Ascending aorta (tissue), 2 donors: ENCODE measurements around the gene RNF213. TPM values are rescaled to one million over a fixed set of nuclear protein-coding genes. Genes with fewer than 3 reads are reported as not detected.

Experiments used
- DNase-seq, 2 donors: peaks; one replicate each; pipeline ENCODE4 v3.0.0-alpha.2; 2019; ENCODE audit warnings: low spot score in 2 of 2
- H3K27ac ChIP-seq, 2 donors: fragments of 200-600 bp; sonication (generic); one replicate each; pipeline ENCODE4 v1.5.1; 2016 to 2017; ENCODE audit warnings: mild to moderate bottlenecking in 1 of 2
- H3K27me3 ChIP-seq: fragments of 200-600 bp; sonication (generic); one replicate; pipeline ENCODE4 v1.5.1; 2017
- H3K36me3 ChIP-seq, 2 donors: fragments of 200-600 bp; sonication (generic); one replicate each; pipeline ENCODE4 v1.5.1; 2016
- H3K4me1 ChIP-seq, 2 donors: fragments of 200-600 bp; sonication (generic); one replicate each; pipeline ENCODE4 v1.5.1; 2016 to 2017; ENCODE audit warnings: mild to moderate bottlenecking in 1 of 2
- H3K4me3 ChIP-seq, 2 donors: fragments of 200-600 bp; sonication (generic); one replicate each; pipeline ENCODE4 v1.5.1; 2016 to 2017; ENCODE audit warnings: mild to moderate bottlenecking in 1 of 2
- H3K9me3 ChIP-seq, 2 donors: fragments of 200-600 bp; sonication (generic); one replicate each; pipeline ENCODE4 v1.5.1; 2016
- CTCF ChIP-seq, 3 experiments: fragments of 200-600 bp in 2 of 3; fragments of 450-650 bp in 1 of 3; sonication (generic) in 2 of 3; IDR thresholded peaks; one replicate each; pipeline ENCODE4 v1.5.1; 2016 to 2019; ENCODE audit warnings: antibody characterized with exemption in 3 of 3, mild to moderate bottlenecking in 1 of 3, moderate library complexity in 1 of 3
- intact Hi-C: fragments of 100-400 bp; cut with DNase I; formaldehyde crosslinking; loops from one replicate; pipeline ENCODE4 v1.15.1; 2023
- total RNA-seq: library from RNA; depleted of rRNA; stranded (reverse); fragments of >200 nt; gene quantifications from one replicate; pipeline ENCODE4 v1.1.0, GENCODE V29; 2016

Gene RNF213
- total RNA-seq, 1 donor from 2014 or later: 155 TPM

GRCh38 chr17:80415626-80416137 is 155.0 kb downstream of the RNF213 start:
- intact Hi-C loops: loop anchor here (1.0 to 10.0 kb wide), 5 partner anchors 39 to 679 kb away; partner anchors contain the start of genes CHMP6, EIF4A3 and RPTOR

DNA sequence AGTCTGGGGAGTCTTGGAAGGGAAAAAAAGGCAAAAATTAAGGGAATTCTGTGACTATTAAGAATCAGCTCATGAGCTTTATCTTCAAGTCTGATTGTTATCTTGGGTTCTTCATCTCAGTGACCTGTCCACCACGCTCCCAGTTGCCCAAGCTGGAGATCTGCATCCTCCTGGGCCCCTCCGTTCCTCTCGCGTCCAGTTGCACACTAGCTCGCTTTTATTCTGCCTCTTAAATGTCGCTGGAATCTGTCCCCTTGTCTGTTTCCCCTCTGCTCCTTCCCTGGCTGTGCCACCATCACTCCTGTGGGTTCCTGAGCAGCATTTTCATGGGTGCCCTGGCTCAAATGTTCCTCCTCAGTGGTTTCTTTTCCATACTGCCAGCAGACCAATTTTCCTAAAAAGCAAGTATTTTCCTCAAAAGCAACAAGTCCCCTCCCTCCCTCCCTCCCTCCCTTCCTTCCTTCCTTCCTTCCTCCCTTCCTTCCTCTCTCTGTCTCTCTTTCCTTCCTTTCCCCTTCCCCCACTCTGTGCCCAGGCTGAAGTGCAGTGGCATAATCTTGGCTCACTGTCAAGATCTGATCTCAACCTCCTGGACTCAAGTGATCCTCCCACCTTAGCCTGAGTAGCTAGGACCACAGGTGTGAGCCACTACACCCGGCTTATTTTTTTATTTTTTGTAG is 155.7 kb downstream of the RNF213 start:
- H3K27ac ChIP-seq: no peak overlapping the region
- peak overlapping the region in 1 of 2 donors; percentile 93 for H3K4me3 ChIP-seq
- no peaks in the 10 kb centered on the region for H3K27me3 ChIP-seq
- H3K4me1 ChIP-seq: peaks cover 4 to 17% of the 10 kb centered on the region in 2 donors
- intact Hi-C loops: loop anchor here (5.0 to 10.0 kb wide), 4 partner anchors 128 to 678 kb away; partner anchors contain the start of genes CHMP6, EIF4A3 and RPTOR
- H3K36me3 ChIP-seq: no peaks in the 10 kb centered on the region
- H3K9me3 ChIP-seq: no peaks in the 10 kb centered on the region
- no peak for TF ChIP-seq CTCF (IDR thresholded peaks at IDR 0.05)
- no peak for DNase-seq

More at GRCh38 chr17:80415626-80416137, 155.0 kb downstream of the RNF213 start:
- DNase-seq: no peak
- H3K36me3 ChIP-seq: no peaks in the 10 kb centered on the region
- peak overlapping the region; percentile 93 to 98 for H3K4me3 ChIP-seq
- H3K27ac ChIP-seq: peak overlapping the region; percentile 91 to 98
- no peaks in the 10 kb centered on the region for H3K9me3 ChIP-seq
- H3K4me1 ChIP-seq: peaks cover 4 to 17% of the 10 kb centered on the region in 2 donors
- TF ChIP-seq CTCF (IDR thresholded peaks at IDR 0.05): no peak
- H3K27me3 ChIP-seq: no peaks in the 10 kb centered on the region

GRCh38 chr17:80416940-80417293 is 156.3 kb downstream of the RNF213 start:
- no peak for DNase-seq
- intact Hi-C loops: loop anchor here (5.0 to 10.0 kb wide), 4 partner anchors 128 to 678 kb away; partner anchors contain the start of genes CHMP6, EIF4A3 and RPTOR

GRCh38 chr17:80418589-80418988 is 157.9 kb downstream of the RNF213 start:
- no peaks in the 10 kb centered on the region for H3K9me3 ChIP-seq
- no peaks in the 10 kb centered on the region for H3K27me3 ChIP-seq
- DNase-seq: no peak
- H3K4me1 ChIP-seq: peaks cover 4 to 20% of the 10 kb centered on the region in 2 donors
- no peak overlapping the region for H3K4me3 ChIP-seq
- no peak for TF ChIP-seq CTCF (IDR thresholded peaks at IDR 0.05)
- intact Hi-C loops: loop anchor here (5.0 to 10.0 kb wide), 4 partner anchors 126 to 676 kb away; partner anchors contain the start of genes CHMP6, EIF4A3 and RPTOR
- H3K36me3 ChIP-seq: no peaks in the 10 kb centered on the region
- H3K27ac ChIP-seq: no peak overlapping the region

More at GRCh38 chr17:80416940-80417293, 156.3 kb downstream of the RNF213 start:
- Histone ChIP-seq H3K9me3 (no peaks in the 10 kb centered on the region), H3K27me3 (no peaks in the 10 kb centered on the region), H3K27ac (no peak overlapping the region), H3K4me1 (peaks cover 4 to 17% of the 10 kb centered on the region in 2 donors), H3K4me3 (no peak overlapping the region), H3K36me3 (no peaks in the 10 kb centered on the region)
- TF ChIP-seq CTCF (IDR thresholded peaks at IDR 0.05): no peak

- Histone ChIP-seq H3K27ac (no peak overlapping the region), H3K9me3 (no peaks in the 10 kb centered on the region), H3K36me3 (no peaks in the 10 kb centered on the region), H3K27me3 (no peaks in the 10 kb centered on the region), H3K4me1 (peaks cover 4 to 18% of the 10 kb centered on the region in 2 donors), H3K4me3 (no peak overlapping the region)
- no peak for DNase-seq
- no peak for TF ChIP-seq CTCF (IDR thresholded peaks at IDR 0.05)
- intact Hi-C loops: loop anchor here (5.0 to 10.0 kb wide), 4 partner anchors 126 to 676 kb away; partner anchors contain the start of genes CHMP6, EIF4A3 and RPTOR
Measured at GRCh38 chr17:80419255-80419654, 158.6 kb downstream of the RNF213 start.
